GM19035 (cell line): ENCODE results near the gene PARVG.
"Not testable (repeated sequence)": the region's sequence is repeated elsewhere in the genome, so short reads cannot be mapped to it uniquely, and the experiment has no call there.

Experiments
- ATAC-seq: cut with Tn5 transposase; IDR thresholded peaks from one replicate; pipeline ENCODE4 v1.9.1; 2021; ENCODE audit not compliant: unreplicated experiment

The PARVG gene

GRCh38 chr22:44211946-44212930 lies 31.5 kb downstream of the PARVG start:
- no peak for ATAC-seq

GRCh38 chr22:44212936-44213335 lies 32.2 kb downstream of the PARVG start:
- no peak for ATAC-seq

GRCh38 chr22:44213489-44214043 lies 32.8 kb downstream of the PARVG start:
- no peak for ATAC-seq

- ATAC-seq = no peak
Measured at GRCh38 chr22:44214187-44214586, 33.5 kb downstream of the PARVG start.

- no peak for ATAC-seq
Measured at GRCh38 chr22:44214764-44215163, 34.0 kb downstream of the PARVG start.

- no peak for ATAC-seq
Measured at GRCh38 chr22:44215287-44215686, 34.6 kb downstream of the PARVG start.

- no peak for ATAC-seq
Measured at GRCh38 chr22:44217346-44217745, 36.6 kb downstream of the PARVG start.

GRCh38 chr22:44218071-44218470 lies 37.3 kb downstream of the PARVG start:
- no peak for ATAC-seq

- no peak for ATAC-seq
Measured at GRCh38 chr22:44219101-44219870, 38.6 kb downstream of the PARVG start.

GRCh38 chr22:44220727-44221680 lies 40.3 kb downstream of the PARVG start:
- ATAC-seq = no peak

- no peak for ATAC-seq
Measured at GRCh38 chr22:44221710-44222475, 41.2 kb downstream of the PARVG start.

- no peak for ATAC-seq
Measured at GRCh38 chr22:44224166-44224565, 43.4 kb downstream of the PARVG start.

- no peak for ATAC-seq
Measured at GRCh38 chr22:44225091-44225689, 44.5 kb downstream of the PARVG start.

- ATAC-seq = no peak
Measured at GRCh38 chr22:44225812-44226211, 45.1 kb downstream of the PARVG start.

- no peak for ATAC-seq
Measured at GRCh38 chr22:44229331-44229730, 48.6 kb downstream of the PARVG start.

GRCh38 chr22:44229809-44230208 lies 49.1 kb downstream of the PARVG start:
- no peak for ATAC-seq

GRCh38 chr22:44231233-44231632 lies 50.5 kb downstream of the PARVG start:
- no peak for ATAC-seq

GRCh38 chr22:44234372-44234771 lies 53.6 kb downstream of the PARVG start:
- not testable (repeated sequence) for ATAC-seq

GRCh38 chr22:44237290-44237689 lies 56.6 kb downstream of the PARVG start:
- ATAC-seq = no peak
